Measurements from ENCODE around the gene CCDC194. TPM values are rescaled to one million over a fixed set of nuclear protein-coding genes. Genes with fewer than 3 reads are reported as not detected.

Gene CCDC194
- polyA plus RNA-seq, 1 donor from 2014 or later, result not detected

DNA sequence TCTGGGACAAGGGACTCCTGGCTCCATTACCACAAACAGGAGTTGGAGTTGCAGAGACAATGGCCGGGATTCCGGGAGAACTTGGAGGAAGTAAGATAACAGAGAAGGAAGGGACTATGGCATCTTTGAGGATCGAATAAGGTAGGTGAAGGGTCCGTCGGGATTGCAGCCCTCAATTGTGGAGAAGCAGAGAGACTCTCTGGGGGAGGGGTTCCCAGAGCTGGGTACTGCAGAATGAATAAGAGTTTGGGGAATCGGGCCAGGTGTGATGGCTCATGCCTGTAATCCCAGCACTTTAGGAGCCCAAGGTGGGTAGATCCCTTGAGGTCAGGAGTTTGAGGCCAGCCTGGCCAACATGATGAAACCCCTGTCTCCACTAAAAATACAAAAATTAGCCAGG lies 7.6 kb upstream of the CCDC194 start:
- Histone ChIP-seq H3K9me3 (ENCODE audit: low read length) (no peaks in the 10 kb centered on the region), H3K27me3 (ENCODE audit: insufficient read depth, low read depth, low read length) (no peaks in the 10 kb centered on the region), H3K36me3 (ENCODE audit: insufficient read depth, low read length) (no peaks in the 10 kb centered on the region), H3K27ac (ENCODE audit: low read length) (no peak overlapping the region), H4K20me1 (ENCODE audit: insufficient read depth) (no peaks in the 10 kb centered on the region), H3K9me2 (ENCODE audit: insufficient read depth, low read length) (no peaks in the 10 kb centered on the region), H3F3A (ENCODE audit: insufficient read depth, low read length, poor library complexity, severe bottlenecking) (no peaks in the 10 kb centered on the region), H3K9ac (ENCODE audit: low read length) (no peak overlapping the region), H2AFZ (ENCODE audit: low read depth, low read length) (no peak overlapping the region), H3K4me3 (ENCODE audit: low read length) (no peak overlapping the region), H3K79me2 (replicated peaks; ENCODE audit: insufficient read depth, low read length) (no peaks in the 10 kb centered on the region), H3K4me2 (ENCODE audit: low read length) (no peak overlapping the region)
- no peak for TF ChIP-seq POLR2AphosphoS5 (IDR thresholded peaks at IDR 0.05)
- no peak for TF ChIP-seq EP300 (conservative IDR thresholded peaks at IDR 0.05; ENCODE audit: poor library complexity, severe bottlenecking)
- no peak for TF ChIP-seq EZH2 (IDR thresholded peaks at IDR 0.05; ENCODE audit: borderline replicate concordance, insufficient read depth, low read length, poor library complexity, severe bottlenecking)
- no peak for TF ChIP-seq RAD21 (conservative IDR thresholded peaks at IDR 0.05)

DNA sequence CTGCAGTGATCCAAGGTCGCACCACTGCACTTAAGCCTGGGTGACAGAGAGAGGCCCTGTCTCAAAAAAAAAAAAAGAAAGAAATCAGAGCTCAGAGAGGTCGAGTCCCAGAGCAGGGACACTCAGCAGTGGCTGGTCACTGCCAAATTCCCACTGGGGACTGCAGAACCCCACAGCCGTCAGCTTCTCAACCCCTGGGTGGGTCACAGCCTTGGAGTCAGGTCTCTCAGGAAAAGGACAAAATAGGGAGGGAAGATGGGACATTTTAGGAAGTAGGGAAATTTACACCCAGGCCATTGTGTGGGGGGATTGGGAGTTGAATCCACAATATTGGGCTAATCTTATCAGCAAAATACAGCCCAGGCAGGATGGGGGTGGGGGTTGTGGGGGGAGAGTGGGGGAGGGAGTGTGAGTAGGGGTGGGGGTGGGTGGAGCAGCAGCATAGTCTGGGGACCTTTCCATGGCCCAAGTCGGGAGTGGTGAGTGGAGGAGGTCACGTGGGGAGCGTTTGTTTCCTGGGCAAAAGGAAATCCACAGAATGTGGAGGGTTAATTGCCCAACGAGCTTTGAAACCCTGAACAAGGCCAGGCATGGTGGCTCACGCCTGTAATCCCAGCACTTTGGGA lies 5.0 kb upstream of the CCDC194 start:
- Histone ChIP-seq H3K9me2 (ENCODE audit: insufficient read depth, low read length) (no peaks in the 10 kb centered on the region), H3K79me2 (replicated peaks; ENCODE audit: insufficient read depth, low read length) (no peaks in the 10 kb centered on the region), H3K27me3 (ENCODE audit: insufficient read depth, low read depth, low read length) (no peaks in the 10 kb centered on the region), H3K27ac (ENCODE audit: low read length) (no peak overlapping the region), H3K4me3 (ENCODE audit: low read length) (no peak overlapping the region), H3K4me2 (ENCODE audit: low read length) (no peak overlapping the region), H3K9me3 (ENCODE audit: low read length) (no peaks in the 10 kb centered on the region), H3F3A (ENCODE audit: insufficient read depth, low read length, poor library complexity, severe bottlenecking) (no peaks in the 10 kb centered on the region), H4K20me1 (ENCODE audit: insufficient read depth) (no peaks in the 10 kb centered on the region), H3K9ac (ENCODE audit: low read length) (no peak overlapping the region), H3K36me3 (ENCODE audit: insufficient read depth, low read length) (no peaks in the 10 kb centered on the region), H2AFZ (ENCODE audit: low read depth, low read length) (no peak overlapping the region)
- TF ChIP-seq SMC3 (conservative IDR thresholded peaks at IDR 0.05; ENCODE audit: poor library complexity) (no peak), TAF1 (IDR thresholded peaks at IDR 0.05; ENCODE audit: low read depth) (no peak), POLR2AphosphoS5 (IDR thresholded peaks at IDR 0.05) (no peak), EZH2 (IDR thresholded peaks at IDR 0.05; ENCODE audit: borderline replicate concordance, insufficient read depth, low read length, poor library complexity, severe bottlenecking) (no peak), EP300 (conservative IDR thresholded peaks at IDR 0.05; ENCODE audit: poor library complexity, severe bottlenecking) (no peak), RAD21 (conservative IDR thresholded peaks at IDR 0.05) (no peak), MXI1 (conservative IDR thresholded peaks at IDR 0.05; ENCODE audit: poor library complexity, severe bottlenecking) (no peak)
- TF ChIP-seq, protein P1, sequence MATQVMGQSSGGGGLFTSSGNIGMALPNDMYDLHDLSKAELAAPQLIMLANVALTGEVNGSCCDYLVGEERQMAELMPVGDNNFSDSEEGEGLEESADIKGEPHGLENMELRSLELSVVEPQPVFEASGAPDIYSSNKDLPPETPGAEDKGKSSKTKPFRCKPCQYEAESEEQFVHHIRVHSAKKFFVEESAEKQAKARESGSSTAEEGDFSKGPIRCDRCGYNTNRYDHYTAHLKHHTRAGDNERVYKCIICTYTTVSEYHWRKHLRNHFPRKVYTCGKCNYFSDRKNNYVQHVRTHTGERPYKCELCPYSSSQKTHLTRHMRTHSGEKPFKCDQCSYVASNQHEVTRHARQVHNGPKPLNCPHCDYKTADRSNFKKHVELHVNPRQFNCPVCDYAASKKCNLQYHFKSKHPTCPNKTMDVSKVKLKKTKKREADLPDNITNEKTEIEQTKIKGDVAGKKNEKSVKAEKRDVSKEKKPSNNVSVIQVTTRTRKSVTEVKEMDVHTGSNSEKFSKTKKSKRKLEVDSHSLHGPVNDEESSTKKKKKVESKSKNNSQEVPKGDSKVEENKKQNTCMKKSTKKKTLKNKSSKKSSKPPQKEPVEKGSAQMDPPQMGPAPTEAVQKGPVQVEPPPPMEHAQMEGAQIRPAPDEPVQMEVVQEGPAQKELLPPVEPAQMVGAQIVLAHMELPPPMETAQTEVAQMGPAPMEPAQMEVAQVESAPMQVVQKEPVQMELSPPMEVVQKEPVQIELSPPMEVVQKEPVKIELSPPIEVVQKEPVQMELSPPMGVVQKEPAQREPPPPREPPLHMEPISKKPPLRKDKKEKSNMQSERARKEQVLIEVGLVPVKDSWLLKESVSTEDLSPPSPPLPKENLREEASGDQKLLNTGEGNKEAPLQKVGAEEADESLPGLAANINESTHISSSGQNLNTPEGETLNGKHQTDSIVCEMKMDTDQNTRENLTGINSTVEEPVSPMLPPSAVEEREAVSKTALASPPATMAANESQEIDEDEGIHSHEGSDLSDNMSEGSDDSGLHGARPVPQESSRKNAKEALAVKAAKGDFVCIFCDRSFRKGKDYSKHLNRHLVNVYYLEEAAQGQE (IDR thresholded peaks at IDR 0.05; ENCODE audit: borderline replicate concordance), result no peak
- TF ChIP-seq, protein P2, sequence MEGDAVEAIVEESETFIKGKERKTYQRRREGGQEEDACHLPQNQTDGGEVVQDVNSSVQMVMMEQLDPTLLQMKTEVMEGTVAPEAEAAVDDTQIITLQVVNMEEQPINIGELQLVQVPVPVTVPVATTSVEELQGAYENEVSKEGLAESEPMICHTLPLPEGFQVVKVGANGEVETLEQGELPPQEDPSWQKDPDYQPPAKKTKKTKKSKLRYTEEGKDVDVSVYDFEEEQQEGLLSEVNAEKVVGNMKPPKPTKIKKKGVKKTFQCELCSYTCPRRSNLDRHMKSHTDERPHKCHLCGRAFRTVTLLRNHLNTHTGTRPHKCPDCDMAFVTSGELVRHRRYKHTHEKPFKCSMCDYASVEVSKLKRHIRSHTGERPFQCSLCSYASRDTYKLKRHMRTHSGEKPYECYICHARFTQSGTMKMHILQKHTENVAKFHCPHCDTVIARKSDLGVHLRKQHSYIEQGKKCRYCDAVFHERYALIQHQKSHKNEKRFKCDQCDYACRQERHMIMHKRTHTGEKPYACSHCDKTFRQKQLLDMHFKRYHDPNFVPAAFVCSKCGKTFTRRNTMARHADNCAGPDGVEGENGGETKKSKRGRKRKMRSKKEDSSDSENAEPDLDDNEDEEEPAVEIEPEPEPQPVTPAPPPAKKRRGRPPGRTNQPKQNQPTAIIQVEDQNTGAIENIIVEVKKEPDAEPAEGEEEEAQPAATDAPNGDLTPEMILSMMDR (IDR thresholded peaks at IDR 0.05; ENCODE audit: poor library complexity, severe bottlenecking), result no peak
